Central memory CD4-positive, alpha-beta T cell (primary cell): ENCODE results near the gene DCX.

Source experiments
- DNase-seq: peaks from one replicate; pipeline ENCODE4 v3.0.0; 2022
- total RNA-seq, 3 experiments: gene quantifications; one replicate each; lab custom pipeline; 2026; lab: John Stamatoyannopoulos, UW

The DCX gene
- 0 reads per million in 3 experiments for total RNA-seq

DNA sequence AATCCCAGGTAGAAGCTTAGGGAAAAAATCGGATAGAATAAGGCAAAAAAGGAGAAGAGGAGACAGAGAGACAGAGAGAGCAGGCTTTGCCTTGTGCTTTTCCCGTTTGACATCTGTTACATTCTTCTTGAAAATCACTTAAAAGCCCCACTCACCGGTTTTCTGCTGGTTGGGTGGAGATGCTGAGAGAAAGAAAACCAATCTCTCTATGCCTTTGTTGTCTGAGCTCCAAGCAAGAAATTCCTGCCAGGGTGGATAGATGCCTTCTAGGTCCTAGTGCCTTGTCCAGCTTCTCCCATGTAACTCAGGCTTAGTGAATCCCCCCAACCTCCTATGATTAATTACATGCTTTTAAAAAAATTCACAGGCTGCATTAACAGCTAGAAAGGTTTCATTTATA lies at the start of gene DCX:
TSS of gene DCX (minus strand) at position 210 of the 400 bp plus-strand sequence. CDS start 1,794 bp downstream, outside the sequence.
- DNase-seq, result no peak

DNA sequence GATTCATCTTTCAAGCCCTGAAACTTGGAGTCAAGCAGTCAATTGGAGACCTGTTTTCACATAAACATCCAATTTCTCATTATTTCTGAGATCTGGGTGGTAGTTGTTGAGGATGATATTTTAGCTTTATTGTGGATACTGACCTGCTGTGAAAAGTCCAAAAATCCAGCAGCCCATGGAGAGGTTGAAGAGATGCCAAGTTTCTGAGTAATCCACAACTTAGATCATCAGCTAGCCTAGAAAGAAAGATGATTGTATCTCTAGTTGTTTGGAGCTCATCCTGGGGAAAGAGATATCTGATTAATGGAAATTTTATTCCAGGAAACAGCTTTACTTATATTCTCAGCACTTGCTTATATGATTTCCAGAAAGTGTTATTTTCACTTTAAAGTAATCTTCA lies 48.6 kb upstream of the DCX start:
- no peak for DNase-seq

- DNase-seq, result no peak
These were observed 35.3 kb upstream of the DCX start for GRCh38 chrX:111447298-111447697.

GRCh38 chrX:111445485-111445884 lies 33.5 kb upstream of the DCX start:
- DNase-seq, result peak; percentile 17

- DNase-seq, result no peak
These were observed 32.9 kb upstream of the DCX start for GRCh38 chrX:111444881-111445280.

DNA sequence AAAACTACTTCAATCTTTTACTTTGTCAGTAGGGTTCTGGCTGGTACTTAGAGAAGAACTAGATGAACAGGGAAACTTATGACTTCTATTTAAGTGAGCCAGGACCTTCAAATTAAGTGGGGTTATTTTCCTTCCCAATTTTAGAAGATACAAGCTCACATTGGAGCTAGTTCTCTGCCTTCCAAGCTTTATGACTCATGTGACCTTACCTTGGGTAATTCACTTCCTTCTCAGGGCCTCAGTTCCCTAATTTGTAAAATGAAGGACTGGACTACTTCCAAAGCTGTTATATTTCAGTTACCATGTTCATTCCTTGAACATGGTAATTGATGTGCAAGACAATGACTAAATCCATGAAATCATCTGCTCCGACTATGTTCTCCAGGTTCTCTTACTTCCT lies 32.0 kb upstream of the DCX start:
- DNase-seq, result no peak

- no peak for DNase-seq
These were observed 30.8 kb upstream of the DCX start for GRCh38 chrX:111442791-111443190.

DNA sequence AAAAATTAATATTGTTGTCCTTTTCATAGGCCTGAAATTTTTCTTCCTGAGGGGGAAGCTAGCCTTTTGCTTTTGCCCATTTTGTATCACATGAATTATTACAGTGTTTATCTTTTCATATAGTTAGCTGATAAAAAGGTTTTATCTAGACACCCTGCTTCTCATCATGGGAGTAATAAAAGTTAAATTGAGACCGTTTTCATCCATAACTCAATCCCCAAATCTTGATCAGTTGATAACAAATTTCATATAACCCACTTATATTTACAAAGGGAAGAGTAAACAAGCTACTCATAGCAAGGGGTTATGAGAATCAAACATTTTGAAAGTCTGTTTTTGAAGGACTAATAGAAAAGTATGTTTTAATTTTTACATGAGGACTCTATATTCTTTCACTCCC lies 23.5 kb upstream of the DCX start:
- DNase-seq, result no peak

DNA sequence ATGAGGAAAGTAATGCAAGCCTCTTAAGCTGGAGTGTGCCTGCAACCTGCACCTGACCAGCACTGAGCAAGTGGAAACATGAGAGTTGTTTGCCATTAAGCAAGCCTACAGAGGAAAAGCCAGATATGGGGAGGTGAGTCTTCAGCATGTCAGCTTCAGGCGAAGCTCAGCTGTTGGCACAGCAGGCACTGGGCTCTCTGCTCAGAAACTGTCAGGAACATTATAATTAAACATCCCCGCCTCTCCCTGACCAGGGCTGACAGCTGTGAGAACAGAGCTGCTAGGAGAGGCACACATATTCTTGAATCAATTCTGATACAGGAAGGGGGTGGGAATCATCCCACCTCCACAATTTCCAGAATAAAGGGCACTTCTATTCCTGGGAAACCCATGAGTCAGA lies 19.0 kb upstream of the DCX start:
- no peak for DNase-seq

DNA sequence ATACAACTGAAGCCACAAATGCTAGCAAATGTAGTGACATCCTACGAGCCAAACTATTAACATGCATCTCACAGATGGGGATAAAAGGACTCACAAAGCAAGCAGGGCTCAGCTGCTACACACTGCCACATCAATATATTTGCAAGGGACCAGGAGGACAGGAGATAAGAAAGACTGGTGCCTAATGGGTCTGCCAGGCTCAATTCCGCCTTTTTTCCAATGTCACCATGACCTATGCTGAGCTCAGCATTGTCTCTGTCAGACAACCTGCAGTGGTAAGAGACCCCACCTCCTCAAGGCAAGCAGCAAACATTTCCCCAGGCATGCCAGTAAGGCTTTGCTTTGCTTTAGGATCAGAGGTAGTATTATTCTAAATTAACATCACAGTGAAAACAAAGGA lies 435 bp downstream of the DCX start:
- DNase-seq, result no peak

GRCh38 chrX:111410590-111411078 lies 1.4 kb downstream of the DCX start:
- DNase-seq, result no peak

- no peak for DNase-seq
These were observed 2.7 kb downstream of the DCX start for GRCh38 chrX:111409326-111409725.

- DNase-seq, result no peak
These were observed 4.0 kb downstream of the DCX start for GRCh38 chrX:111407948-111408347.

GRCh38 chrX:111402344-111402743 lies 9.6 kb downstream of the DCX start:
- DNase-seq, result no peak

- no peak for DNase-seq
These were observed 16.8 kb downstream of the DCX start for GRCh38 chrX:111395149-111395548.

GRCh38 chrX:111394569-111394968 lies 17.4 kb downstream of the DCX start:
- DNase-seq, result no peak

GRCh38 chrX:111387470-111388070 lies 24.4 kb downstream of the DCX start:
- no peak for DNase-seq

- DNase-seq, result no peak
These were observed 25.3 kb downstream of the DCX start for GRCh38 chrX:111386615-111387233.

DNA sequence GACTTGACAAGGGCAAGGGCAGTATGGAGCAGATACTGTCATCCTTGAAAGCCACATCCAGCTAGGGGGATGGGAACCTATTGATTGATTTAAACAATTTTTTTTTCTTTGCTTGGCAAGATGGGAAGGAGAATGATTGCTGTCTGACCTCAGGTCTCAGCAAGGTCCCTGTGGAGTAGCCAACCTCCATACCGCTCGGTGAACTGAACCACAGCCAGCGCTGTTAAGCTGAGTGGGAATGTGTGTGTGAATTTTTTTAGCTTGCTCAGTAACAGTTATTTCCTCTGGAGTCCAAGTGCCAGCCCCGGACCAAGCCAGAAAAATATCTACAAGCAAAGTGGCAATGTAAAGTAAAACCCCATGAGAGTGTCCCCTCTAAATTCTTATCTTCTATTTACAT lies 25.9 kb downstream of the DCX start:
- DNase-seq, result no peak

- DNase-seq, result no peak
These were observed 29.7 kb downstream of the DCX start for GRCh38 chrX:111382277-111382676.

DNA sequence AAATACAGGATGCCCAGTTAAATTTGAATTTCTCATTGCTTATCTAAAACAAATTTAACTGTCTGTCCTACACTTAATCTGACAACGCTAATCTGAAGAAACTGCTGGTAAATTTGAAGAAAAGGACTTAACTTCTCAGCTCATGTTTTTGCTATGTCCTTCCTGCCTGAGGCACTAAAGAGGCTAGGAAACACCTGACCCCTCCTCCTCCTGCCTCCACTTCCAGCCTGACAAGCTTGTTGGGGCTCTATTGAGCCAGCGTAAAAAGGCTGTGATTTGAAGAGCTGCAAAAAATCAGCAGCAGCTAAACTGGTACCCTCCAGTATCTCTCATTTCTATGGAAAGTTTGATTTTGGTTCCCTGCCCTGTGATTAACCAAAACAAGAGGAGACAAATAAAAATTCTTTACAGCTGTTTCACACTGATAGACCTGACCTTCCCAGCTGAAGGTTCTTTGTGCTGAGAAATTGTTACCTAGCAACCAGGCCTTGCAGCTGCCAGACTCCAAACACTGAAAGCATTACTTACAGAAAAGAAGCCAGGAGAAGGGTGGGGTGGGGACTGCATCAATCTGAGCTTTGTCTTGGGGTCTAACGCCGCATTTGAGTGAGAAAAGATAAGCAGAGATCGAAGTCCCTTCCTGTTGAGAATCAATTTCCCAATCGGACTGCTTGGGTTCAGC lies 35.0 kb downstream of the DCX start:
- no peak for DNase-seq

DNA sequence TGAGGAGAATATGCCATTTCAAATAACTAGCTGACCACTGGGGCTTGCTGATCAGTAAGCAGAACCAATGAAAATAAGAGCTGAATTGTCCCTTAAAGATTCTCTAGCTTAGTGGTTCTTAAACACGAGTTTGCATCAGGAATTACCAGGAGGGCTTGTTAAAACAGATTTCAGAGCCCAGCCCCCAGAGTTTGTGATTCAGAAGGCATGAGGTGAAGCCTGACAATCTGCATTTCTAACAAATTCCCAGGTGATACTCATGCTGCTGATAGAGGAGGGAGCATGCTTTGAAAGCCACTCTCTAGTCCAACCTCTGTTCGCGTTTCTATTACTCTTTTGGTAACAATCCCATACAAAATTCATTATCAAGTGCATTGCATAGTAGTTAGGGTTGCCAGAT lies 35.5 kb downstream of the DCX start:
- no peak for DNase-seq

- no peak for DNase-seq
These were observed 36.2 kb downstream of the DCX start for GRCh38 chrX:111375747-111376146.

GRCh38 chrX:111372086-111372485 lies 39.9 kb downstream of the DCX start:
- no peak for DNase-seq
